Adrenal gland (tissue), 12 donors: ENCODE results near the gene ZNF296. TPM values are rescaled to one million over a fixed set of nuclear protein-coding genes. Genes with fewer than 3 reads are reported as not detected.

Experiments
- DNase-seq, 7 donors: peaks; one replicate each; pipeline ENCODE4 v3.0.0-alpha.2; 2019 to 2020
- H3K27ac ChIP-seq, 5 donors: fragments of 200-600 bp; sonication (generic) in 4 of 5; 1 replicate in 3 of 5; 2 replicates in 2 of 5; pipeline versions ENCODE4 v1.5.1 to v1.8.0; 2016 to 2020; ENCODE audit warnings: mild to moderate bottlenecking in 1 of 5
- H3K27me3 ChIP-seq: fragments of 200-600 bp; 2 replicates; pipeline ENCODE4 v1.8.0; 2021
- H3K36me3 ChIP-seq, 2 donors: fragments of 200-600 bp; replicated peaks in 1 of 2; 1 replicate in 1 of 2; 2 replicates in 1 of 2; pipeline versions ENCODE4 v1.5.1 to v1.8.0; 2018 to 2022
- H3K4me1 ChIP-seq, 2 donors: fragments of 200-600 bp; replicated peaks in 1 of 2; 1 replicate in 1 of 2; 2 replicates in 1 of 2; pipeline versions ENCODE4 v1.5.1 to v1.8.0; 2018 to 2021
- H3K4me3 ChIP-seq, 4 donors: fragments of 200-600 bp; sonication (generic) in 3 of 4; one replicate each; pipeline ENCODE4 v1.5.1; 2016 to 2018
- H3K9me3 ChIP-seq, 3 donors: fragments of 200-600 bp; sonication (generic) in 1 of 3; replicated peaks in 1 of 3; 1 replicate in 2 of 3; 2 replicates in 1 of 3; pipeline versions ENCODE4 v1.5.1 to v1.8.0; 2016 to 2021
- POLR2A ChIP-seq, 2 donors: fragments of 450-650 bp; IDR thresholded peaks; one replicate each; pipeline ENCODE4 v1.6.1; 2017; ENCODE audit warnings: antibody characterized with exemption in 2 of 2, mild to moderate bottlenecking in 2 of 2, moderate library complexity in 1 of 2
- WGBS, 4 donors: extraction: QIAGEN DNeasy Blood & Tissue Kit in 2 of 4; methylation state at CpG; one replicate each; pipeline versions ENCODE4 v1.1.5 to v1.1.7; 2013 to 2017; 5-methylcytosine and 5-hydroxymethylcytosine counted together
- intact Hi-C, 2 donors: fragments of 100-400 bp; cut with DNase I; formaldehyde crosslinking; loops; one replicate each; pipeline versions ENCODE4 v1.14.1 to v1.15.0; 2022 to 2023
- polyA plus RNA-seq, 3 donors: library from polyadenylated mRNA; stranded (reverse); fragments of 200-250 nt in 2 of 3; fragments of 350-450 nt in 1 of 3; fragmentation: Illumina TruSeq in 1 of 3; extraction: RNeasy Lipid Tissue Mini Kit (QIAGEN cat#74804) in 1 of 3; gene quantifications; one replicate each; pipeline ENCODE4 v1.2.3, GENCODE V29; 2013 to 2014
- total RNA-seq, 9 donors: library from RNA; depleted of rRNA in 4 of 9; stranded (reverse); fragments of >200 nt in 4 of 9; fragments of 120-200 nt in 1 of 9; fragmentation: NEBNext Ultra II Directional in 1 of 9; extraction: Animal tissue kit (Norgen Biotek cat#: 25700) in 1 of 9; gene quantifications; one replicate each; pipeline versions ENCODE4 v1.1.0 to v1.2.4, GENCODE V29; 2013 to 2023
- TF ChIP-seq, protein P1 (sequence below), 6 experiments: fragments of 450-650 bp in 4 of 6; fragments of 200-600 bp in 2 of 6; sonication (generic) in 1 of 6; IDR thresholded peaks; 1 replicate in 5 of 6; 2 replicates in 1 of 6; pipeline versions ENCODE4 v1.5.1 to v1.8.0; 2016 to 2021; ENCODE audit warnings: antibody characterized with exemption in 6 of 6, mild to moderate bottlenecking in 2 of 6, moderate library complexity in 1 of 6
- donor health status: healthy with polysubstance abuse.
- donor health status: Bipolar disorder and iron deficiency.
- donor health status: DM: yes; HTN: yes; CAD: no.
- donor health status: DM: no; HTN: no; CAD: no.
- donor health status: DM: no; HTN: no; CAD: no.
- donor health status: DM: yes; HTN: yes; CAD: no.

Gene ZNF296
- total and polyA plus RNA-seq, 12 donors, result 0.06 to 13.2 (median 0.81) TPM; not detected in 2

DNA sequence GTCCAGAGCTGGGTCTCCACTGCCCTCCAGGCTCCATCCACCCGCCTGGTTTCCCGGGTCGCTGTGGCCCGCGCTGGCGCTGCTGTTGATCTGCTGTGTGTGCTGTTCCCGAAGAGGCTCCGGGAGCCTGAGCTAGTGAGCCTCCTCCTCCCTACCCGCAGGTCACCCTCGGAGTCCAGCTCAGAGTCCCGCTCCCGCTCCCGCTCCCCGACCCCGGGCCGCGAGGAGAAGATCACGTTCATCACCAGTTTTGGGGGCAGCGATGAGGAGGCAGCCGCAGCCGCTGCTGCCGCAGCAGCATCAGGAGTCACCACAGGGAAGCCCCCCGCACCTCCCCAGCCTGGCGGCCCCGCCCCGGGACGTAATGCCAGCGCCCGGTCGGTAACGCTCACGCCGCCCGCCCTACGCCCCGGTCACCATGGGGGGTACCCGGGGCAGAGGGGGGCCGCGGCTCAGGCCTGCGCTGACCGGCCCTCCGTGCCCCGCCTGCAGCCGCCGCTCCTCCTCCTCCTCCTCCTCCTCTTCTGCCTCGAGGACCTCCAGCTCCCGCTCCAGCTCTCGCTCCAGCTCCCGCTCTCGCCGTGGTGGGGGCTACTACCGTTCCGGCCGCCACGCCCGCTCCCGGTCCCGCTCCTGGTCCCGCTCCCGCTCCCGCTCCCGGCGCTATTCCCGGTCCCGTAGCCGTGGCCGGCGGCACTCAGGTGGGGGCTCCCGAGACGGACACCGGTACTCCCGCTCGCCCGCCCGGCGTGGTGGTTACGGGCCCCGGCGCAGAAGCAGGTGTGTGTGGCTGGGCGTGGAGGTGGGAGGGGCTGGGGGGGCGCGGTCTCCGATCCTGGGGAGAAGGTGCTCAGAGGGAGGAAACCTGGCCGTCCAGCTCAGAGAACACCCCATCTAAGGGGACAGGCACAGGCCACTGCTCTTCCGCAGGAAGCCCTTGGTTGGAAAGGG lies 12.2 kb downstream of the ZNF296 start:
- no peaks in the 10 kb centered on the region for H3K27me3 ChIP-seq
- no peak overlapping the region for H3K27ac ChIP-seq
- 93 to 95% (median 95%) methylated on average over 54 to 85 of the region's 85 CpGs for WGBS, 4 donors
- intact Hi-C loops, result loop anchor here in 1 of 2 donors (5.0 to 10.0 kb wide), 2 partner anchors 78 to 159 kb away; partner anchors contain the start of gene APOE
- DNase-seq, result no peak
- no peak overlapping the region for H3K4me3 ChIP-seq
- H3K4me1 ChIP-seq, result no peaks in the 10 kb centered on the region
- no peak for TF ChIP-seq POLR2A (IDR thresholded peaks at IDR 0.05)
- TF ChIP-seq, protein P1, sequence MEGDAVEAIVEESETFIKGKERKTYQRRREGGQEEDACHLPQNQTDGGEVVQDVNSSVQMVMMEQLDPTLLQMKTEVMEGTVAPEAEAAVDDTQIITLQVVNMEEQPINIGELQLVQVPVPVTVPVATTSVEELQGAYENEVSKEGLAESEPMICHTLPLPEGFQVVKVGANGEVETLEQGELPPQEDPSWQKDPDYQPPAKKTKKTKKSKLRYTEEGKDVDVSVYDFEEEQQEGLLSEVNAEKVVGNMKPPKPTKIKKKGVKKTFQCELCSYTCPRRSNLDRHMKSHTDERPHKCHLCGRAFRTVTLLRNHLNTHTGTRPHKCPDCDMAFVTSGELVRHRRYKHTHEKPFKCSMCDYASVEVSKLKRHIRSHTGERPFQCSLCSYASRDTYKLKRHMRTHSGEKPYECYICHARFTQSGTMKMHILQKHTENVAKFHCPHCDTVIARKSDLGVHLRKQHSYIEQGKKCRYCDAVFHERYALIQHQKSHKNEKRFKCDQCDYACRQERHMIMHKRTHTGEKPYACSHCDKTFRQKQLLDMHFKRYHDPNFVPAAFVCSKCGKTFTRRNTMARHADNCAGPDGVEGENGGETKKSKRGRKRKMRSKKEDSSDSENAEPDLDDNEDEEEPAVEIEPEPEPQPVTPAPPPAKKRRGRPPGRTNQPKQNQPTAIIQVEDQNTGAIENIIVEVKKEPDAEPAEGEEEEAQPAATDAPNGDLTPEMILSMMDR (IDR thresholded peaks at IDR 0.05), result no peak
- H3K36me3 ChIP-seq, result peaks cover 0 to 91% of the 10 kb centered on the region in 2 donors
- no peaks in the 10 kb centered on the region for H3K9me3 ChIP-seq

DNA sequence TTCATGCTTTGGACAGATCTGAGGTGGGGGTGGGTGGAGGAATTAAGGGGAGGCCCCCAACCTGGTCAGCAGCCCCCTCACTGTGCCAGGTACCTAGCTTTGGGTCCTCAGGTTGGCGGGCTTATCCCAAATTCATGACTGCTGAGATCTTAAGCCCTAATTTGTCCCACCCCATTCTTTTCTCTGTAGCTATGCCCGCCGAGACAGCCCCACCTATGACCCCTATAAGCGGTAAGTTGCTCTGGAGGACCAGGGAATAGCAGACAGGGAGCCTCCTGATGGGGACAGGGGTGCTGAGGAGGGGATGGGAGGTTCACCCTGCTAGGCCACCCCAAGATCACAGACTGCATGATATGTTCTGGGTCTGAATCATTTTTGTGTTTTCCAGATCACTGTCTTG lies 14.3 kb downstream of the ZNF296 start:
- WGBS, 4 donors, result 89 to 95% (median 92%) methylated on average over 4 of the region's 4 CpGs
- no peak overlapping the region for H3K27ac ChIP-seq
- peaks cover 0 to 91% of the 10 kb centered on the region in 2 donors for H3K36me3 ChIP-seq
- intact Hi-C loops, result loop anchor here in 1 of 2 donors (5.0 to 10.0 kb wide), 2 partner anchors 80 to 157 kb away; partner anchors contain the start of gene APOE
- H3K4me1 ChIP-seq, result no peaks in the 10 kb centered on the region
- no peak for TF ChIP-seq POLR2A (IDR thresholded peaks at IDR 0.05)
- TF ChIP-seq, protein P1 (IDR thresholded peaks at IDR 0.05), result no peak
- no peak overlapping the region for H3K4me3 ChIP-seq
- DNase-seq, result no peak
- H3K9me3 ChIP-seq, result no peaks in the 10 kb centered on the region
- no peaks in the 10 kb centered on the region for H3K27me3 ChIP-seq

DNA sequence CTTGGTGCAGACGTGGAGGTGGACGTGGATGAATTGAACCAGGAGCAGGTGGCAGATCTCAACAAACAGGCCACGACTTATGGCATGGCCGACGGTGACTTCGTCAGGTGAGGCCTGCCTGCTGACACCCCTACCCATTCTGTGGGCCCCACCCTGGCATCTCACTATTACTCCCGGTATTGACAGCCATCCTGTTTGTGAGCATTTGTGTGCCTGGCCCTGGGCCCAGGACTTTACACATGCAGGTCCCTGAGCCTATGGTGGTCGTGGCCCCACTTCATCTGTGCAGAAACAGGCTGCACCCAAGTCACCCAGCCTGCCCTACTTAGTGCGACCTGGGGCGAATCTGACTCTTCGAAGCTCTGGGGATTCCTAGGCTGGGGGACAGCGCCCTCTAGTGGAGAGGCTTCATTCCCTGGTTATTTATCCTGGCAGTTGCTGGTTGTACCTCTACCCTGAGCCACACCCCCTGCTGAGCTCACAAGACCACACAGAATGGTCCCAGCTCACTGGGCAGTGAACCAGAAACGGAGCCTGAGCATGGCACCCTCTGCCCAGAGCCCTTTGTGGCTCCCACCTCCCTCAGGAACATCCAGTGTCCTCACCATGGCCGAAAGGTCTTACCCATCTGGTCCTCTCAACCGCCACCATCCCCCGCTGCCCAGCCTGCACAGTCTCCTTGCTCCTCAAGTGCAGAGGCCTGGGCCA lies 16.9 kb downstream of the ZNF296 start:
- TF ChIP-seq, protein P1 (IDR thresholded peaks at IDR 0.05), result peak; percentile 85 to 96 (median 88)
- TF ChIP-seq POLR2A (IDR thresholded peaks at IDR 0.05), result no peak
- intact Hi-C loops, result loop anchor here in 1 of 2 donors (10.0 kb wide), 1 partner anchor 95 kb away; no protein-coding TSS in a partner anchor
- WGBS, 4 donors, result 53 to 77% (median 60%) methylated on average over 10 to 16 of the region's 16 CpGs

More for the DNA sequence above, 16.9 kb downstream of the ZNF296 start:
- Histone ChIP-seq H3K27me3 (no peaks in the 10 kb centered on the region), H3K27ac (no peak overlapping the region), H3K9me3 (no peaks in the 10 kb centered on the region), H3K36me3 (peaks cover 0 to 96% of the 10 kb centered on the region in 2 donors), H3K4me3 (no peak overlapping the region), H3K4me1 (no peaks in the 10 kb centered on the region)
- peak; percentile 75 to 93 (median 85) for DNase-seq
